ENCODE data around the gene ADGRG7.

GRCh38 chr3:100584101-100584660, 25.2 kb upstream of the ADGRG7 start:
- no peak for TF ChIP-seq YY1 (IDR thresholded peaks at IDR 0.05; ENCODE audit: insufficient read depth, insufficient read length)
- TF ChIP-seq ZNF274 (IDR thresholded peaks at IDR 0.05; ENCODE audit: low read depth, low read length) = no peak
- no peak for TF ChIP-seq SUZ12 (IDR thresholded peaks at IDR 0.05; ENCODE audit: extremely low read depth, insufficient read depth, insufficient read length)

Measured in NT2/D1 (cell line).